ENCODE measurements around the gene KLHDC7A.
"Not testable (repeated sequence)": the region's sequence is repeated elsewhere in the genome, so short reads cannot be mapped to it uniquely, and the experiment has no call there.

The KLHDC7A gene

GRCh38 chr1:18480315-18481189 is at the start of gene KLHDC7A:
KLHDC7A (plus strand) TSS chr1:18480930; CDS start chr1:18480982, 52 bp downstream.
- DNase-seq: no peak

GRCh38 chr1:18434041-18434440 is 46.7 kb upstream of the KLHDC7A start:
- no peak for DNase-seq

- DNase-seq: no peak
Measured at GRCh38 chr1:18440385-18441226, 40.1 kb upstream of the KLHDC7A start.

- no peak for DNase-seq
Measured at GRCh38 chr1:18443587-18444520, 36.9 kb upstream of the KLHDC7A start.

- DNase-seq: no peak
Measured at GRCh38 chr1:18444563-18444962, 36.2 kb upstream of the KLHDC7A start.

GRCh38 chr1:18446751-18447150 is 34.0 kb upstream of the KLHDC7A start:
- no peak for DNase-seq

GRCh38 chr1:18447509-18448220 is 33.1 kb upstream of the KLHDC7A start:
- DNase-seq: no peak

- no peak for DNase-seq
Measured at GRCh38 chr1:18448889-18449288, 31.8 kb upstream of the KLHDC7A start.

- DNase-seq: no peak
Measured at GRCh38 chr1:18452550-18452949, 28.2 kb upstream of the KLHDC7A start.

- DNase-seq: no peak
Measured at GRCh38 chr1:18458133-18459092, 22.3 kb upstream of the KLHDC7A start.

- no peak for DNase-seq
Measured at GRCh38 chr1:18461656-18462055, 19.1 kb upstream of the KLHDC7A start.

- not testable (repeated sequence) for DNase-seq
Measured at GRCh38 chr1:18462517-18462916, 18.2 kb upstream of the KLHDC7A start.

GRCh38 chr1:18463063-18463462 is 17.7 kb upstream of the KLHDC7A start:
- no peak for DNase-seq

GRCh38 chr1:18463984-18464664 is 16.6 kb upstream of the KLHDC7A start:
- no peak for DNase-seq

- DNase-seq: no peak
Measured at GRCh38 chr1:18464665-18465050, 16.1 kb upstream of the KLHDC7A start.

- DNase-seq: no peak
Measured at GRCh38 chr1:18466676-18467075, 14.1 kb upstream of the KLHDC7A start.

- DNase-seq: no peak
Measured at GRCh38 chr1:18468570-18468969, 12.2 kb upstream of the KLHDC7A start.

GRCh38 chr1:18469514-18469913 is 11.2 kb upstream of the KLHDC7A start:
- DNase-seq: no peak

GRCh38 chr1:18470671-18471355 is 9.9 kb upstream of the KLHDC7A start:
- DNase-seq: no peak
